PC-9 (cell line): ENCODE results near the gene PPP2R5C.

ENCODE experiments used
- EZH2 ChIP-seq: fragments of 200-600 bp; sonication (generic); IDR thresholded peaks from 2 replicates; pipeline ENCODE4 v1.8.0; 2017; ENCODE audit warnings: antibody characterized with exemption, low read depth
- TF ChIP-seq, protein P1 (sequence below): fragments of 200-600 bp; sonication (generic); conservative IDR thresholded peaks from 2 replicates; pipeline ENCODE4 v1.6.1; 2017; ENCODE audit warnings: mixed run types, antibody characterized with exemption, mild to moderate bottlenecking, moderate library complexity

DNA sequence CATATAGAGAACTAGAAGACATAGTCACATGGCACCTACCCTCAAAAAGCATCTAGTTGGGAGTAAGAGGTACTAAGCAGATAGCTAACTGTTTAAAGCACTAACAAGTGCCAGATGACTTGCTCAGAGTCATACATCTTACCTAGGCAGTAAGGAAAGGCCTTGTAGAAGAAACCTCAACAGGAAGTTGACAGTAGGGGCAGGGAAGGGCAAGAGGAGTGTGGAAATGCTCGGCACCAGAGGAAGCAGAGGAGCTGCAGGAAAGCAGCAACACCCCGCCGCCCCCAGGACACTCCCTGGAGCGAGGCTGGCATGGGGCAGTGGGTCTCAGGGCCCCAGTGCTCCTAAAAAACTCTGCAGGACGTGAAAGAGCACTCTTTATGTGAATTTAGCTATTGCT is 92.9 kb downstream of the PPP2R5C start:
- TF ChIP-seq, protein P1, sequence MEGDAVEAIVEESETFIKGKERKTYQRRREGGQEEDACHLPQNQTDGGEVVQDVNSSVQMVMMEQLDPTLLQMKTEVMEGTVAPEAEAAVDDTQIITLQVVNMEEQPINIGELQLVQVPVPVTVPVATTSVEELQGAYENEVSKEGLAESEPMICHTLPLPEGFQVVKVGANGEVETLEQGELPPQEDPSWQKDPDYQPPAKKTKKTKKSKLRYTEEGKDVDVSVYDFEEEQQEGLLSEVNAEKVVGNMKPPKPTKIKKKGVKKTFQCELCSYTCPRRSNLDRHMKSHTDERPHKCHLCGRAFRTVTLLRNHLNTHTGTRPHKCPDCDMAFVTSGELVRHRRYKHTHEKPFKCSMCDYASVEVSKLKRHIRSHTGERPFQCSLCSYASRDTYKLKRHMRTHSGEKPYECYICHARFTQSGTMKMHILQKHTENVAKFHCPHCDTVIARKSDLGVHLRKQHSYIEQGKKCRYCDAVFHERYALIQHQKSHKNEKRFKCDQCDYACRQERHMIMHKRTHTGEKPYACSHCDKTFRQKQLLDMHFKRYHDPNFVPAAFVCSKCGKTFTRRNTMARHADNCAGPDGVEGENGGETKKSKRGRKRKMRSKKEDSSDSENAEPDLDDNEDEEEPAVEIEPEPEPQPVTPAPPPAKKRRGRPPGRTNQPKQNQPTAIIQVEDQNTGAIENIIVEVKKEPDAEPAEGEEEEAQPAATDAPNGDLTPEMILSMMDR = no peak
- TF ChIP-seq EZH2 = no peak
